ENCODE measurements around the gene SPART.
"Not testable (repeated sequence)": the region's sequence is repeated elsewhere in the genome, so short reads cannot be mapped to it uniquely, and the experiment has no call there.

SPART gene

GRCh38 chr13:36352350-36352749 lies 6.2 kb upstream of the SPART start:
- DNase-seq: no peak

- no peak for DNase-seq
Measured at GRCh38 chr13:36347531-36348210, 1.5 kb upstream of the SPART start.

GRCh38 chr13:36345438-36346221 lies 564 bp downstream of the SPART start:
- no peak for DNase-seq

- no peak for DNase-seq
Measured at GRCh38 chr13:36344886-36345437, 1.2 kb downstream of the SPART start.

GRCh38 chr13:36344173-36344572 lies 2.0 kb downstream of the SPART start:
- no peak for DNase-seq

- DNase-seq: no peak
Measured at GRCh38 chr13:36343766-36344165, 2.4 kb downstream of the SPART start.

- no peak for DNase-seq
Measured at GRCh38 chr13:36342715-36343114, 3.5 kb downstream of the SPART start.

- no peak for DNase-seq
Measured at GRCh38 chr13:36341718-36342117, 4.5 kb downstream of the SPART start.

GRCh38 chr13:36339600-36340155 lies 6.5 kb downstream of the SPART start:
- no peak for DNase-seq

- no peak for DNase-seq
Measured at GRCh38 chr13:36337938-36338641, 8.1 kb downstream of the SPART start.

GRCh38 chr13:36332986-36333385 lies 13.2 kb downstream of the SPART start:
- DNase-seq: no peak

- not testable (repeated sequence) for DNase-seq
Measured at GRCh38 chr13:36332255-36332654, 13.9 kb downstream of the SPART start.

GRCh38 chr13:36331280-36331679 lies 14.9 kb downstream of the SPART start:
- DNase-seq: no peak

GRCh38 chr13:36329361-36329760 lies 16.8 kb downstream of the SPART start:
- DNase-seq: no peak

- DNase-seq: no peak
Measured at GRCh38 chr13:36328821-36329220, 17.4 kb downstream of the SPART start.

- DNase-seq: no peak
Measured at GRCh38 chr13:36325912-36326311, 20.3 kb downstream of the SPART start.

GRCh38 chr13:36324881-36325280 lies 21.3 kb downstream of the SPART start:
- DNase-seq: not testable (repeated sequence)

GRCh38 chr13:36323951-36324566 lies 22.1 kb downstream of the SPART start:
- no peak for DNase-seq

- DNase-seq: no peak
Measured at GRCh38 chr13:36323408-36323807, 22.8 kb downstream of the SPART start.

- not testable (repeated sequence) for DNase-seq
Measured at GRCh38 chr13:36319793-36320192, 26.4 kb downstream of the SPART start.

- no peak for DNase-seq
Measured at GRCh38 chr13:36313047-36313969, 32.9 kb downstream of the SPART start.
